Measurements from ENCODE around the gene ATP6V1C2.

Gene ATP6V1C2

DNA sequence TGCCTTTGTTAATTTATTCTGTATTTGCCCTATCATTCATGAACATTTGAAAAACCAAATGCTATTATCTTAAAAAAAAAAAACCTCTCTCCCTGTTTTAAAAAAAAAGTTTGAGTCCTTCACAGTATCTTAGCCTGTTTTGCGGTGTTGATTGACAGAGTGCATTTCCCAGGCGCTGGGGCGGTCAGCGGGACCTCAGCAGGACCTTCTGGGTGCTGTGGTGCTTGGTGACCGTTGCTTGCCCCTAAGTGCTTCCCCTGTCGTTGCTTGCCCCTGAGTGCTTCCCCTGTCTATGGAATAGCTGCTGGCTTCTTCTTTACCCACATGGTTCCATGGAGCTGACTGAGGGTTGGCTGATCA, 12.1 kb downstream of the ATP6V1C2 start:
- no peak for DNase-seq

DNA sequence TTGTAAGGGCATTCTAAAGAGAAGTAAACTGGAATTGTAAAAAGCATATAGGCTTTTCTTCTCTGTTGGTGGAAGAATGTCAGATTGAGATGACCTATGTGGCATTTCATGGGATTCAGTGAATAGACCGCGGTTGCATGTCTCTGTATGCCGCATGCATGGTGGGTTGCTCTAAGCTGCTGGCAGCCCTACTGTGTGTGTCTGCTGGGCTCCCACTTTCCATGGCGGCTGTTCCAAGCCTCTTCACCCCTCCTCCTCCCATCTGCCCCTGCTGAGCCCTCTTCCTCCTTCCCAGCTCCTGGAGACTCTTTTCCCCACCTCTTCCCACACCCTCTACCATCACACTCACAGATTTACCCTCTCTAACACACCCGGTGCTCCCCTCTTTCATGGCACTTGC, 12.6 kb downstream of the ATP6V1C2 start:
- no peak for DNase-seq

DNA sequence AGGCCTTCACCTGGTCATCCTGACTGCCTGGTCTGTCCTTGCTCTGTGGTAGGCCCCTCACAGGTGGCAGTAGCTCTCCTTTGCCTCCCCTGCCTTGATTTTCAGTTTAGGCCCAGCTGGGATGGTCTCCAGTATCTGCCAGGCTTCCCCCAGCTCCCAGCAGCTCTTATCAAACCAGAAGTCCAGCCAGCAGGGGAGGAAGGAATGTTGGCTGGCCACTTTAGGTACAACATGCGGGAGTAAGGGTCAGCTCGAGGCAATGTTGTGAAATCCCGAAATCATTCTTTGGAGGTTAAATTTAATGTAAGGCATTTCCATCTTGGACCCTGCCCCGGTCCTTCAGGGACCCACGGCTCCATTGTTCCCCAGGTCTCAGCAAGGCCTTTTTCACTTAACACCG, 16.8 kb downstream of the ATP6V1C2 start:
- DNase-seq, result no peak

DNA sequence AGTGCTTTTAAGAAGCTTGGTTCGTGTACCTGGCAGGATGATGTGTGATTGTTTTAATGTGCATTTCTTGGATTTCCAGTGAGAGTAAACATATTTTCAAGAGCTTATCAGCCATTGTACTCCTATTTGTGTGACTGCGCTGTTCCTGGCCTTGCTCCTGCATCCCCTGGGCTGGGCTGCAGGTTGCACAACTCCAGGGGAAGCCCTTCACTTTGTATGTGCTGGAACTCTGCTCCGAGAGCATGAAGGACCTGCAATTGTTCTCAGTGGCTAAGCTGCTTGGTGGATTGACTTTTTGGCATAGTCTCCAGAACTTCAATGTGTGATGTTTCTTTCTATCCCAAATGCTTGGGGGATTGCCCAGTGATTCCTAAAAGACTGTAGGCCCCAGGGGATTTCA, 18.8 kb downstream of the ATP6V1C2 start:
- DNase-seq, result no peak

DNA sequence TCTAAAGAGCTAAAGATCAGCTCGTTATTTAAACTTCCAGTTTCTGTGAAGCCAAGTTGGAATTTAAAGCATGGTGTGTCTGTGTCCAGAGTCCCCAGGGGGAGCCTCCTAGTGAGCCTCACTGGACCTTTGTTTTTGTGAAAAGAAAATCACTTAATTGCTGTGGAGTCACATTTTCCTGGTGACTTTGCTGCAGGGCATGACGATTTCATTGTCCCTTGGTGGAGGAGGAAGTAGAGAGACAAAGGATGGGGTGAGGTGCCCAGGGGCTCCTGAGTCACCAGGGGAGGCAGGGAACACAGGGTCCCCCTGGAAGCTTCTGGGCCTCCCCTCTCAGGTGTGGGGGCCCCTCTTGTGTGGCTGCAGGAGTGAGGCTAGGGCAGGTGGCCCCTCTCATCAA, 19.7 kb downstream of the ATP6V1C2 start:
- no peak for DNase-seq

DNA sequence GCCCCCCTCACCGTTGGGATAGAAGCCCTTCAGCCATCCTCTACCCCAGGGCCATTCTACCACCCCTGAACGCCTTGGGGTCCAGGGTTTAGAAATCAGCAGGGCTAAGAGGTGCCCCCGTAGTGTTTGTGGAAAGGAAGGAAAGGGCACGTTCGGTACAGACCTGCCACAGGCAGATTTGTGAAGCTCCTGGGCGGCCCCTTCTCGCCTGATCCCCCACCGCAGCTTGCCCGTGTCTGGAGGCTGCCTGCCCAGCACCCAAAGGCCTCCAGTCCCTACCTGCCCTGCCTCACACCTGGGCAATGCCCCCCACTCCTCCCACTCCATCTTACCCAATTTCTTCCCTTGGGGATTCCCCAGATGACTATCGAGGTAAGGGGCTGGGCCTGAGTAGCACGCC, 21.2 kb downstream of the ATP6V1C2 start:
- DNase-seq, result no peak

DNA sequence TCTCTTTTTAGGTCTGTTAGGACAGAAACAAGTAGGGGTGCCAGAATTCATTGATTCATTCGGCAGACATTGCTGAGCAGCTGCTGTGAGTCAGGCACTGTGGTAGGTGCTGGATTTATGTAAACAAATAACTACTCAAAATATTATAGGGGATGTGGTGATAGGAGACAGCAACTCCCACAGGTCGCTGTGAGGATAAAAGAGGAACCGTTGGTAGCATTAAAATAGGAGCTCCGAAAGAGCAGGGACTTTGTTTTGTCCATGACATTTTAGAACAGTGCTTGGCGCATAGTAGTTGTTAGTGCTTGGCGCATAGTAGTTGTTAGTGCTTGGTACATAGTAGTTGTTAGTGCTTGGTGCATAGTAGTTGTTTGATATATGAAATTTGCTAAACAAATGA, 29.2 kb downstream of the ATP6V1C2 start:
- DNase-seq, result no peak

DNA sequence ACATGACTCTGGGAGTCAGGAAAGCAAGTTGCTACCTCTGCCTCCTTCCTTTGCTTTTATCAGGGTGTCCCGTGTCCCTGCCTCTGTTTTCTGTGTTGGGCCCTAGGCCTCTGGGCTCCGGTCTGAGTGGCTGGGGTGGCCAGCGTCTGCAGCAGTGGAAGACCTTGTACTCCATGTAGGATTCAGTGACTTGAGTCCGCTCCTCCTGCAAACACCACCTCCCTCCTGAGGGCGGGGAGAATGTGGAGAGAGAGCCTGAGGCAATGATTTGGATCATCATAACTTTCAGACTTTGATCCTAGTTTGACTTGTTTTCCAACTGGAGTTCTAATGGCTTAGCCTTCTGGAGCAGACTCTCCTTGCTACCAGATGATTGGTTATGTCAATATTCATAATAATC, 30.8 kb downstream of the ATP6V1C2 start:
- DNase-seq, result no peak

DNA sequence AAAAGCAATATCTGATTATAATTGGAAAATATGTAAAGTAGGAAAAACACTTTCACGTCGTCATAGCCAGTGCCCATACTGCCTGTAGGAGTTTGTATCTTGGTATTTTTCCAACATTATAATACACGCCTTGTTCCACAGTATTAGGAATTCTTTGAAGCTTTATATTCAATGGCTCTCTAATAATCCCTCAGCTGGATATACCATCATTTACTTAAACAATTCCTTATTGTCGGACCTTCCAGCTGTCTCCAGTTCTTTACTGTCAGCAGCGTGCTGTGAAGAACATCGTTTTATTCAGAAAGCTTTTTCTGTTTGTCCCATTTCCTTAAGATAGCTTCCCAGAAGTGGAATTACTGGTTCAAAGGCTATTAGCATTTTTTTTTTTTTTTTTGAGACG, 31.7 kb downstream of the ATP6V1C2 start:
- DNase-seq, result no peak

DNA sequence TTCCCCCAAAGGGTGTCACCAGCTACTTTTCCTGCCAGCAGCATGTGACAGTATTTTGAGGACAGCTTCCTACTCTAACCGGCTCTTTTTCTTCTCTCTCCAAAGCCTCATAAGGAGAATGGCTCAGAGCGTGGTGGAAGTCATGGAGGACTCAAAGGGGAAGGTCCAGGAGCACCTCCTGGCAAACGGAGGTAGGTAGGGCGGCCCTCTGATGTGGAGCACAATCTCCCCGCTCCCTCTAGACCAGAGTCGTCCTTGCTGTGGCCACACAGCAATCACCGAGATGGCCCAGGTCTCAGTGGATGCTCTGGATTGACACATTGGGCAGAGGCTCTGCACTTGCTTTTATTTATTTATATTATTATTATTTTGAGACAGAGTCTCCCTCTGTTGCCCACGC, 32.4 kb downstream of the ATP6V1C2 start:
- no peak for DNase-seq

DNA sequence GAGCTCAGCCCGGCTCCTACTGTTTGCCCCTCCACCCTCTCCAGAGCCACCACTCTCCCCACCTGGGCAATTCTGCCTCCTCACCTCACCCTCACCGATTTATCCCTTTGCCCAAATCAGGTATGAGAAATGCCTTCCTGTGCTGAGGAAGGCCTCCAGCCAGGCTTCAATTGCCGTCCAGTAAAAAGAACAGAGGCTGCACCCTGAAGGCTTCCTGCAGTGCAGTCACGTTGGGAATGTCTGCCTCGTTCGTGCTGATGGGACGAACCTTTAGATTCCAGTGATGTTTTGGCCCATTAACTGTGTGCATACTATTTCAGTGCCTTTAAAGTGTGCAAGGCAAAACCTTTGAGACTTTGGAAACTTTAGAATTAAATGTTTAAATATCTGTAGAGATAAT, 34.2 kb downstream of the ATP6V1C2 start:
- DNase-seq, result no peak

DNA sequence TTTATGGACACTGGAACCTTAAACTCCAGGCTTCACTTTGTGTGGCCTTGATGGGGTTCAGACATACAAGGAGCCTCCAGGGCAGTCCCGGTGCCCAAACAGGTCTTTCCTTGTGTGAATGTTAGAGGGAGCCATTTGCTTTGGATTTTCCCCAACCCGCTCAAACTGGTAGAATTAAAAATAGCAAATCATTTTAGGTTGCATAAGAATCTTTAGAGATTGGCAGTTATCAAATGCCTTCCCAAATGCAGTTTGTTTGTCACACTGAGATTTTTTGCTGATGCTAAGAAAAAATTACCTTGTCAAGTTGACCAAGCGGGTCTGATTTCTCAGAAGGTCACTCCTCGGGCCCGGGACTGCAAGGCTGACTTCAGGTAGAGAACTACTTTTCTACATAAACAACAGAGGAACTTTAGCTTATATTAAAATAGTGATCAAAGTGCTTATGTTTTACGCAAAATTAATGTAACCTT, 36.4 kb downstream of the ATP6V1C2 start:
- no peak for DNase-seq

DNA sequence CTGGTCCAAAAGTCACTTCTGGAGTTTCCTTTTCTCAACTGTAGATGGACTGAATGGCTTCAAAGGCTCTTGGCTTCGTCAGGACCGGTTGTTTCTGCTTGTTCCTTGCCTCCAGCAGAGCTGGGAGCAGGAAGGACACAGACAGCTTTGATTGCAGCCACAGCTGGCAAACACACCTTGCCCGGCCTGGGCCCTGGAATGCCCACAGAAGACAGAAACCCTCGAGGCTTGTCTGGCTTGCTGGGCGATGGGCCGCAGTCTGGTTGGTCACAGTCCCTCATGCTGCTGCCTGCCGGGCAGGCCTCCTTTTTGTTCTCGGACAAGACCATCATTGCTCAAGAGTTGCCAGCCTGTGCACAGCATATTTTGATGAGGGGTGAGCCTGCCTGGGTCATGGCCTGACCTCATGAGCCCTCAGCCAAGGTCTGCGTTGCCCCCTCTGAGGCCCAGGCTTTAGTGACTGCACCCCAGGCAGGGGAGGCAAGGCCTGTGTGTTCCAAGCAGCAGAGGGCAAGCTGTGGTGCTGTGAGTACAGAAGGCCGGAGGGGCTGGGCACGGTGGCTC, 37.8 kb downstream of the ATP6V1C2 start:
- DNase-seq, result no peak

DNA sequence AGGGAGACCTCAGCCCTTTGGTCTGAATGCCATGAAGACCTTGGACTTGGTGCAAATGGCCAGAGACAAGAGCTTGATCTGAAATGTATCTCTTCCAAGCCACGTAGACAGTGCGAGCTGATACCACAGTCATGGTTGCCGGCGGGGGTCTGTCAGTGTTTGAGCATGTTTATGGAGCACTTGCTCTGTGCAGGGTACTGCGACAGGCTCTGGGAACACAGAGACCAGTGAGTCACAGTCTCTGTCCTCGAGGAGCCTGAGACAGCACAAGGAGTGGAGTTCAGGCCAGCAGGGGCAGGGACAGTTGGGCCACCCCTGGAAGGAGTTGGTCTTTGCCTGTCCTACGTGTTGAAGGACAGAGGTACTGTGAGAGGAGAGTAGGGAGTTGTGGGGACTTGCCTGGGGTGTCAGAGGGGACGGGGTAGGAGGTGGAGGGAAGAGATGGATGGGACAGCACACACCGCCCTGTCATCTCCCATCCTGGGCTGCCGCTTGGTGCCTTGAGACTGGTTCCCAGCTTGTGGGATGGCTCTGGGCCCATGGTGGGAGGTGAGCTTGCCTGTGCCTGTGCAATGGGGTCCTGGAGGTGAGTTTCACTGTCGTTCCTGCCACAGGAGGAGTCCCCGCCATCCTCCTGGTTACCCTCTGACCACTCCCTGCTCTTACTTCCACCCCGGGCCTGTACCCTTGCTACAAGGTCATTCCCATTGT, 39.5 kb downstream of the ATP6V1C2 start:
- DNase-seq, result no peak

DNA sequence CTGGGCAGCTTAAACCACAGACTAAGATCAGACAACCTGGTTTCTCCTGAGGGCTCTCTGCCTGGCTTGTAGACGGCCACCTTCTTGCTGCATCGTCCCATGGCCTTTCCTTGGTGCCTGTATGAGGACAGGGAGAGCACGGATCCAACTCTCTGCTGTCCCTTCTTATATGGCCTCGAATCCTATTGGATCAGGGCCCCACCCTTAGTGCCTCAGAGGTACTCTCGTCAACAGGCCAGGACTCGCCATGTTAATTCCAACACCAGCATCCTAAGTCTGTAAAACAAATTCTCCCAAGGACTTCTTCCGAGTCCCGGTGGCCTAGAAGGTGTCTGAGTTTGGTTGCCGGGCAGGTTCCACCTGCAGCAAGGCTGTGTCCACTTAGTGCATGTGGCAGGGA, 40.2 kb downstream of the ATP6V1C2 start:
- DNase-seq, result no peak

DNA sequence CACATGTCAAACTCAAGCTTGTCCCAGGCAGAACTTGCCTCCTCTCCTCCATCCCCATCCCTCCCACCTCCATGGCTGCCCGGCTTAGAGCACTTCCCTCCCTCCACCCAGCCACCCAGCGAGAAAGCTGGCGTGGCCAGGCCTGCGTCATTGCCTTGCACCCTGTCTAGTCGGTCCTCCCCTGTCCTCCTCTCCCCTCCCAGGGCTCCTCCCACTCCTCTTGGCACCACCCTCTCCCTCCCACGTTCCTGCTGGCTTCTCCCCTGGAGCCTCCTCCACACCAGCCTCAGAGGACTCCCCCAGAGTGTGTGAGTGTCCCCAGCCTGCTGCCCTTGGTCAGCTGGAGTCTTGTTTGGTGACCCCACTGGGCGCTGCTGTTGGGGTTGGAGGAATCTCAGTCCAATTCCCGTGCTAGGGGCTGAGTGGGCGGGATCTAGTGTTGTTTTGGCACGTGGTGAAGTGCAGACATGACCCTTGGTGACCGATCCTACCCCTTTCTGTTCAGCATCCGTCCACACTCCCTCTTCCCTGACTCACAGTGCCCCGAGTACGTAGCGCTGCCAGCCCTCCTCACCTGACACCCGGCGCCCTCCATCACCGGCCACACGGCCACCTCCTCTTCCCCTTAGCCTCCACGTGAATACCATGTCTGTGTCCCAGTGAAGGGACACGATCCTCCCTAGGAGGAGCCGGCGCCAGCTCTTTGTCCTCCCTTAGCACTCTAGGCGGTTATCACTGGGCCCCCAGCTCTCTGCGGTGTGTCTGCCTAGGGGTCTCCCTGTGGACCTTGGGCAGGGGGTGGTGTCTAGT, 41.4 kb downstream of the ATP6V1C2 start:
- no peak for DNase-seq

DNA sequence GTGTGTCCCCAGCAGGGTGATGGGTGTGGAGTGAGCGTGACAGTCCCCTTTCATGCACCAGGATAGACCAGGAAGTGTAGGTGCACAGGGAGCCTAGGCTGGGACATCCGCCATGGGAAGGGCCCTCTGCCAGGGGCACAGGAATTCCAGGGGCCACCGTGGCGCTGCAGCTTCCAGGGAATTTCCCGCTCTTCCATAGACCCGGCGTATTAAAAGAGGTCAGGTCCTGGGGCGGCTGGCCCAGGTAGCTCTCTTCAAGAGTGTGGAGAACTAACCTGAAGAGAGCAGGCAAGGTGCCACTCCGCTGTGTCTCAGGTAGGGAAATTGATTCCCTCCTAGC, 42.0 kb downstream of the ATP6V1C2 start:
- DNase-seq, result no peak

DNA sequence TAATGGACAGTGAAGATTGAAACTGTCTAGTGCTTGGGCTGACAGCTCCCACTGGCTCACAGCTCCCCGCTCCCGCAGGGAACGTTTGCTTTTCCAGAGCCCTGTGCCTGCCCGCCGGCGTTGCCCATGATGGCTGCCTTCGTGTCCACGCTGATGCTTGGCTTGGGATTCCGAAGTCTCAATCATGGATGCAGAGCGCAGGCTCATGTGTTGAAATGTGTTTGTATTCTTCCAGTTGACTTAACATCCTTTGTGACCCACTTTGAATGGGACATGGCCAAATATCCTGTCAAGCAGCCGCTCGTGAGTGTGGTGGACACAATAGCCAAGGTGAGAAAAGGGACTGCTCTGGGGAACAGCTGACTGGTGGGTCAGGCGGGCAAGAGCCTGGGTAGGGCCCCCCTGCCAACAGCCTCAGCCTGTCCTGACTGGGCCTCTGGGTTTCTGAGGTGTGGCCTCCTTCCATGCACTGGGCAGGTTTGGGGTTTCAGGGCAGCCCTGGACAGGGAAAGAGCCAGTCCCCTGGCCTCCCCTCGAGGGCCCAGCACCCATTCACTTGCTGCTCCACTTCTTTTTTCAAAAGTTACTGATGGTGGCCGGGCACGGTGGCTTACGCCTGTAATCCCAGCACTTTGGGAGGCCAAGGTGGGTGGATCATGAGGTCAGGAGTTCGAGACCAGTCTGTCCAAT, 42.8 kb downstream of the ATP6V1C2 start:
- no peak for DNase-seq

DNA sequence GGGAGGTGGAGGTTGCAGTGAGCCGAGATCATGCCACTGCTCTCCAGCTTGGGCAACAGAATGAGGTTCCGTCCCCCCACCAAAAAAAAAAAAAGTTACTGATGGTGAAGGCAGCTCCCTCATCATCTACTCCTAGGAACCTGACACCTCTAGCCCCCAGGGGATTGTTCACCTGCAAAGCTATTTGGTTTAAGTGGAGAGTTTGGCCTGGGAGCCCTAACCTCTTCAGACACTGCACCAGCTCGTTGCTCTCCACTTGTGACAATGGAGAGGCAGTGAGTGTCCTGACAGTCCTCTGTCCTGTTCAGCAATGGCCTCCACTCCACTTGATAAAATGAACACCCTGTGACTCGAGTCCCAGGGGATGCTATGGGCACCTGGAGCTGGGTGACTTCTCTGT, 43.5 kb downstream of the ATP6V1C2 start:
- DNase-seq, result no peak

DNA sequence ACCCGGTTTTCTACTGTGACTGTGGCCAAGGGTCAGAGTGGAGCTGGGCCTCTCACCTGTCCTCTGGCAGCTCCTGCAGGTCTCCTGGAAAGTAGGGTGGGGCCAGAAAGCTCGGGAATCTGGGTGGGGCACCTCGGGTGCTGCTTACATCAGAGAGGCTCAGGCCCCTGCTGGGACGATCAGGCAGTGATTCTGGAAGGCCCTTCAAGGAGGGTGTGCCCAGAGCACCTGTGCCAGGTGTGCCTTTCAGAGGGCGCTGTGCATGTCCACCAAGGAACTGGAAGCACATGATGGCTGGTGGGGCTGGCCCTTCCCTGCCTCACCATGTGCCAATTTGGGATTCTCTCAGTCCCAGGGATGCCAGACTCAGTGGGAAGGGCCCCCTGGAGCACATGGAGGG, 44.0 kb downstream of the ATP6V1C2 start:
- no peak for DNase-seq

DNA sequence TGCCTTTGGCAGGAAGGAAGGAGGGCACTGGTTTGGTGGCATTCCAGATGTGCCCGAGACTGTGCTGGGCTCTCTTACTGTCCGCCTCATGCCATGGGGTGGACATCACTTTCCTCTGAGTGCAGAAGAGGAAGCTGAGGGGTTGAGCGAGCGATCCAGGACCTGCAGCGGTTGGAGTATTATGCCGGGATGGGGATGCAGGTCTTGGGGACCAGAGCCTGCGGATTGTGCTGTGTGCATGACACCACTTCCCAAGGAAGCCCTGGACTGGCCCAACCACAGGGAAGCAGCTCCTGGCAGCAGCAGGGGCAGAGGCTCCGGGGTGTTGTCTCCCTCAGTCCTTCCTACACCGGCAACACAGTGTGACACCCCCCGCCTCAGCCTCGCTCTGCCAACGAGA, 44.5 kb downstream of the ATP6V1C2 start:
- no peak for DNase-seq

DNA sequence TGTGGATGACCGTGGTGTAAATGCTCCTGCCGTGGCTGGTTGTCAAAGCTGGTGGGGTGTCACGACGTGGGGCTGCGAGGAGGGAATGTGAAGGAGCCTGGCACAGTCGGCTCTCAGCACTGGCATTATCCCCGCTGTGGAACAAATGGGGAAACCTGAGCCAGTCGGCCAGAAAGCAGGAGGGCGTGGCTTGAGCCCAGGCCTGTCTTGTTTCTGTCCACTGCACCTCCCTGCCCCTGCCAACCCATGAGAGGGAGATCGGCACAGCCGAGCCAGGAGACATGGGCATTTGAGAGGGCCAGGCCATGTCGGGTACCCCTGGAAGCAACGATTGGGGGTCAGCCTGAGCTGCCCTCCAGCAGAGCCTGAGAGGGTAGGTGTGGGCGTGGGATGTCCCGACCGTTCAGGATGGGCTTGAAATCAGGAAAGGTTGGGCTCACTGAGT, 46.7 kb downstream of the ATP6V1C2 start:
- no peak for DNase-seq

DNA sequence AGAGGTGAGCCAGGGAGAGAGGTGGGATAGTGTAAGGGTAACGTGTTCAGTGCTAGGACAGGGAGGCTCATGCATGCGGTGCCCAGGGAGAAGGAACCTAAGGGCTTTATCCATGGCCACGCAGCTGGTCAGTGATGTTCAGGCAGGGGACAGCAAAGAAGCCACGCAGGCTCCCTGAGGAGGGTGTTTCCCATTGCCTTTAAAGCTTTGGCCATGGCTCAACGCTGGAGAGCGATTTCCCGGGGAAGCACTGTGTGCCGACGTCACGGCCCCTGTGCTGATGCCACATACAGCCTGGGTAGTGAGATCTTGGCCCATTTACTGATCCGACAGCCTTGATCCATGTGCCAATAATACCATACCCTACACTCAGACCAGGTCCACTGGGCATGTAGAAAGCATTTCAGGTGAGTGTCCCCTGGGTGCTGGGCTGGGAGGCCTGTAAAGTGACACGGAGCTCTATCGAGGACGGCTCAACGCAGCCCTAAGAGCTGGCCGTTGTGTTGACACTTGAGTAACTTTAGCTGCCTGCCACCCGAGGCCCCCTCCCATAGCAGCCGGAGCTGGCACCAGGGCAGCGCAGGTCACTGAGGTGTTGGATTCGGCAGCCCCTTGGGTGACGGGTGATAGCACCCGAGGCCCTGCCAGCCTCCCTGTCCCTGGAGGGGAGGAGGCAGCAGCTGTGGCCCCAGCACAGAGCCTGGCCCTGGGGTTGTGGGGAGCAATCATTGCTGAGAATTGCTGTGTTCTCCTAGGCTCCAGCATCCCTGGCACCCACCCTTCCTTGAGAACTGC, 49.7 kb downstream of the ATP6V1C2 start:
- no peak for DNase-seq
